HepG2 (cell line): ENCODE results near the gene C17orf75. TPM values are rescaled to one million over a fixed set of nuclear protein-coding genes. Genes with fewer than 3 reads are reported as not detected.
A peak's percentile ranks its signal among the peaks of the same experiment; 100 is the strongest.

Experiments
- AGO1 ChIP-seq: fragments of 200-400 bp; formaldehyde crosslinking; IDR thresholded peaks from 2 replicates; pipeline ENCODE4 v1.6.1; 2017; ENCODE audit warnings: mild to moderate bottlenecking, low read depth, low read length, moderate library complexity; ENCODE audit not compliant: poor library complexity, severe bottlenecking
- DR1 ChIP-seq: sonication (generic); formaldehyde crosslinking; IDR thresholded peaks from 2 replicates; pipeline ENCODE4 v1.8.0; 2021; ENCODE audit warnings: mild to moderate bottlenecking, missing genetic modification reagents, inconsistent platforms
- HOXA5 ChIP-seq: sonication (generic); formaldehyde crosslinking; IDR thresholded peaks from 2 replicates; pipeline ENCODE4 v1.4.0; 2020; ENCODE audit warnings: missing genetic modification reagents
- HOXA9 ChIP-seq: sonication (generic); formaldehyde crosslinking; IDR thresholded peaks from 2 replicates; pipeline ENCODE4 v1.8.1; 2022; ENCODE audit warnings: missing genetic modification reagents, mild to moderate bottlenecking, moderate library complexity, borderline replicate concordance
- MEF2D ChIP-seq: sonication (generic); formaldehyde crosslinking; IDR thresholded peaks from 2 replicates; pipeline ENCODE4 v1.5.1; 2020; ENCODE audit warnings: mild to moderate bottlenecking, missing genetic modification reagents
- MEIS1 ChIP-seq: sonication (generic); formaldehyde crosslinking; IDR thresholded peaks from 2 replicates; pipeline ENCODE4 v1.9.0; 2021; ENCODE audit warnings: mild to moderate bottlenecking, missing genetic modification reagents, moderate library complexity, borderline replicate concordance
- NCOA5 ChIP-seq: sonication (generic); formaldehyde crosslinking; IDR thresholded peaks from 2 replicates; pipeline ENCODE4 v1.4.0; 2020; ENCODE audit warnings: missing genetic modification reagents
- PCBP1 ChIP-seq: fragments of 200-400 bp; formaldehyde crosslinking; IDR thresholded peaks from 2 replicates; pipeline ENCODE4 v1.6.1; 2017; ENCODE audit warnings: mild to moderate bottlenecking, low read depth, low read length, borderline replicate concordance
- PRDM15 ChIP-seq: sonication (generic); formaldehyde crosslinking; IDR thresholded peaks from 2 replicates; pipeline ENCODE4 v1.4.0; 2020; ENCODE audit warnings: missing genetic modification reagents
- PRPF4 ChIP-seq: fragments of 200-400 bp; formaldehyde crosslinking; IDR thresholded peaks from 2 replicates; pipeline ENCODE4 v1.6.1; 2016; ENCODE audit warnings: low read length, low read depth; ENCODE audit not compliant: poor library complexity, severe bottlenecking
- RFX1 ChIP-seq: fragments of 450-650 bp; IDR thresholded peaks from 2 replicates; pipeline ENCODE4 v1.6.1; 2017
- RFXAP ChIP-seq: sonication (generic); formaldehyde crosslinking; IDR thresholded peaks from 2 replicates; pipeline ENCODE4 v1.4.0; 2020; ENCODE audit warnings: missing genetic modification reagents, borderline replicate concordance
- SALL2 ChIP-seq: sonication (generic); formaldehyde crosslinking; IDR thresholded peaks from 2 replicates; pipeline ENCODE4 v1.8.1; 2023; ENCODE audit warnings: mild to moderate bottlenecking, missing genetic modification reagents, inconsistent platforms
- SETDB1 ChIP-seq: sonication (generic); formaldehyde crosslinking; IDR thresholded peaks from 2 replicates; pipeline ENCODE4 v1.5.1; 2020; ENCODE audit warnings: missing genetic modification reagents, mild to moderate bottlenecking, borderline replicate concordance
- SMYD3 ChIP-seq: sonication (generic); formaldehyde crosslinking; IDR thresholded peaks from 2 replicates; pipeline ENCODE4 v1.8.1; 2023; ENCODE audit warnings: mild to moderate bottlenecking, missing genetic modification reagents
- SP140L ChIP-seq: sonication (generic); formaldehyde crosslinking; IDR thresholded peaks from 2 replicates; pipeline ENCODE4 v1.4.0; 2020; ENCODE audit warnings: missing genetic modification reagents, borderline replicate concordance
- TMF1 ChIP-seq: sonication (generic); formaldehyde crosslinking; IDR thresholded peaks from 2 replicates; pipeline ENCODE4 v1.8.1; 2022; ENCODE audit warnings: low read depth, missing genetic modification reagents
- ZNF17 ChIP-seq: sonication (generic); formaldehyde crosslinking; IDR thresholded peaks from 2 replicates; pipeline ENCODE4 v1.5.0; 2020; ENCODE audit warnings: mild to moderate bottlenecking, missing genetic modification reagents
- ZNF251 ChIP-seq: sonication (generic); formaldehyde crosslinking; IDR thresholded peaks from 2 replicates; pipeline ENCODE4 v1.9.0; 2021; ENCODE audit warnings: mild to moderate bottlenecking, missing genetic modification reagents
- ZNF33B ChIP-seq: sonication (generic); formaldehyde crosslinking; IDR thresholded peaks from 2 replicates; pipeline ENCODE4 v1.5.1; 2020; ENCODE audit warnings: mild to moderate bottlenecking, missing genetic modification reagents
- polyA plus RNA-seq, 8 experiments: library from polyadenylated mRNA; depleted of rRNA in 3 of 8; stranded (reverse) in 7 of 8; unstranded in 1 of 8; fragments of >200 nt; fragmentation: Illumina TruSeq in 4 of 8; extraction: Trizol in 4 of 8; gene quantifications; 2 replicates each; pipeline versions ENCODE4 v1.2.1 to v1.2.3, GENCODE V29; 2011 to 2016; ENCODE audit warnings: low read depth in 4 of 8, missing spikeins in 1 of 8, mixed read lengths in 1 of 8; ENCODE audit not compliant: insufficient read depth in 1 of 8
- total RNA-seq, 5 experiments: library from RNA; depleted of rRNA; stranded (reverse); fragments of >200 nt; fragmentation: Illumina TruSeq; extraction: Trizol; gene quantifications; 2 replicates each; pipeline ENCODE4 v1.2.3, GENCODE V29; 2016; ENCODE audit warnings: low read depth in 1 of 5
- TF ChIP-seq, protein P1 (sequence below): sonication (generic); formaldehyde crosslinking; IDR thresholded peaks from 2 replicates; pipeline ENCODE4 v1.5.0; 2020; ENCODE audit warnings: mild to moderate bottlenecking, missing genetic modification reagents, borderline replicate concordance

The C17orf75 gene
- total and polyA plus RNA-seq, 2 of the 13 experiments (the other 11 are each of a cell fraction or from before 2014, with no cell fraction given), result 16.2 to 33.0 TPM

DNA sequence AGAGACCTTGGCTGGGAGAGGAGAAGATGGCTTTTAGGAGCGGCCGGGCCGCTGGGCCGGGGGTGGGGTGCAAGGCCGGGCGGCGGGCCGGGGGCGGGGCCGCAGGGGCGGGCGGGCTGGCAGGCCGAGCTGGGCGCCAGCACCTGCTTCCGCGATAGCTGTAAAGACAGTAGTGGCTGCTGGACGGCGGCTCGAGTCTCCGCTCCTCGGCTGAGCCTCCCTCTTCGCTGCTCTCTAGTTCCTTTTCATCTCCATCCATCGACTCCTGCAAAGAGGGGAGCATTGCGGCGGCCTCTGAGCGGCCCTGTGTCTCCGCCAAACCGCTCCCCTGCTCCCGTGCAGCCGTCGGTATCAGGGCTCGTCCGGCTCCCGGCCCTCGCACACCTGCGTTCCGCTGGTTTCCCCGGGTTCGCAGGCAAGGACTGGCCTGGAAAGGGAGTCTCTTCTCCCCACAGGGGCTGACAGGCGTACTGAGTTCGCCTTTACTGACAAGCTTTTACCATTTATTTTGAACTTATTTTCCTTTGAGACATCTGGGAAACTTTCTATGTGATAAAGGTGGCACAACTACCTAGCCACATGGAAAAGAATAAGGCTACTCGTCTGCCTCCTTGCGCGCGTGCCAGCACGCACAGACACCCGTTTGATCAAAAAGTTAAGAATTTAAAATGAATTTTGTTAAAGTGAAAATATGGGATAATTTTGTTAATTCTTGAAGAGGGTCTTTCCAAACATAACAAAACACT is at the start of gene C17orf75 (continued):
- TF ChIP-seq PRDM15 (0 out of 2 replicates have a peak, but pooled peaks have one; percentile 18), HOXA5 (CRISPR knock-in tag) (peak; percentile 86; the same call in 1 of the 2 replicates), ZNF33B (CRISPR knock-in tag) (0 out of 2 replicates have a peak, but pooled peaks have one; percentile 36), MEF2D (CRISPR knock-in tag) (peak; percentile 70; the same call in 1 of the 2 replicates), NCOA5 (no peak), SALL2 (CRISPR knock-in tag) (peak; percentile 84; the same call in 1 of the 2 replicates), AGO1 (peak; percentile 69), DR1 (CRISPR knock-in tag) (peak; percentile 70; the same call in 1 of the 2 replicates), HOXA9 (CRISPR knock-in tag) (no peak), TMF1 (CRISPR knock-in tag) (no peak), SMYD3 (CRISPR knock-in tag) (no peak), ZNF251 (CRISPR knock-in tag) (no peak), RFXAP (peak; percentile 92), PCBP1 (no peak), SP140L (CRISPR knock-in tag) (peak; percentile 88; the same call in 1 of the 2 replicates), SETDB1 (CRISPR knock-in tag) (no peak), ZNF17 (no peak), MEIS1 (CRISPR knock-in tag) (no peak), PRPF4 (no peak), RFX1 (no peak)
- TF ChIP-seq, protein P1, sequence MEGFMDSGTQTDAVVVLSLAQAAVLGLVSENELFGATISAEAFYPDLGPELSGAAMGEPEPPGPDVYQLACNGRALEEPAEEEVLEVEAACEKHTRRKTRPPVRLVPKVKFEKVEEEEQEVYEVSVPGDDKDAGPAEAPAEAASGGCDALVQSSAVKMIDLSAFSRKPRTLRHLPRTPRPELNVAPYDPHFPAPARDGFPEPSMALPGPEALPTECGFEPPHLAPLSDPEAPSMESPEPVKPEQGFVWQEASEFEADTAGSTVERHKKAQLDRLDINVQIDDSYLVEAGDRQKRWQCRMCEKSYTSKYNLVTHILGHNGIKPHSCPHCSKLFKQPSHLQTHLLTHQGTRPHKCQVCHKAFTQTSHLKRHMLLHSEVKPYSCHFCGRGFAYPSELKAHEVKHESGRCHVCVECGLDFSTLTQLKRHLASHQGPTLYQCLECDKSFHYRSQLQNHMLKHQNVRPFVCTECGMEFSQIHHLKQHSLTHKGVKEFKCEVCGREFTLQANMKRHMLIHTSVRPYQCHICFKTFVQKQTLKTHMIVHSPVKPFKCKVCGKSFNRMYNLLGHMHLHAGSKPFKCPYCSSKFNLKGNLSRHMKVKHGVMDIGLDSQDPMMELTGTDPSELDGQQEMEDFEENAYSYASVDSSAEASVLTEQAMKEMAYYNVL (CRISPR knock-in tag), result peak; percentile 86
